ENCODE results near the gene C2CD2.
"Not testable (repeated sequence)": the region's sequence is repeated elsewhere in the genome, so short reads cannot be mapped to it uniquely, and the experiment has no call there.

C2CD2 gene

DNA sequence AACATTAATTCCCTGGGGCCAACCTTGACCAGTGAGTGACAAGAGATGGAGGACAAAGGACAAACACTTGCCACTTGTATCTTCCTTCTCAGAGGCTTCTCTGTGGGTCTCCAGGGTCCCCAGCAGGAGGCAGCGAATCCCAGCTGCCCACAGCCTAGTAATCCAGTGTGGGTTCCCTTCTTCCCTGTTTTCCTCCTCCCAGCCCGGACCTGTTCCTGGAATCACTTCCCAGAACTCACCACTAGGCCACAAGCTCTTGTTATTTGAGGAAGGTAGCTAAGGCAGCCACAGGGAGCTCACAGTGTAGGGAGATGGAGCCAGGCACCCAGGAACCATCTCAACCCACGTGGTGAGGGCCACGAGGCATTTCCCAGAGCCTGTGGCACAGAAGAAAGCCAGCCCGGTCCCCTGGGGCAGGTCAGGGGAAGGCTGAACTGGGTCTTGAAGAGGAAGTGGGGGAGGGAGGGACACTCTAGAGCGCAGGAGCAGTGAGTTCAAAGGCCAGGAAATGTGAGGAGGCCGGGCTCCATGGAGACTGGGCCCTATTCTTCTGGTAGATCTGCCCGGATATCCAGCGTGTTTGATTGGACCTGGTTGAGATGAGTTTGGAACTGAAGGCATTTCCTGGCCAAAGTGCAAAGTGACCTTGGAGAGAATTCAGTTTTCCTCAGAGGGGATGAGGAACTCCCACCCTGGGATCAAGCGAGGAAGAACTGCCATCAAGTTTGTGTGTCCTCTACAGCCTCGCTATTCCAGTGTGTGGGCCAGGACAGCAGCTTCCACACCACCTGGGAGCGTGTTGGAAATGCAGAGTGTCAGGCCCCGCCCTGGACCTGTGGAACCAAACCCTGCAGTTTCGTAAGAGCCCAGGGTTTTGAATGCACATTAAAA is 20.3 kb upstream of the C2CD2 start:
- no peak for DNase-seq

DNA sequence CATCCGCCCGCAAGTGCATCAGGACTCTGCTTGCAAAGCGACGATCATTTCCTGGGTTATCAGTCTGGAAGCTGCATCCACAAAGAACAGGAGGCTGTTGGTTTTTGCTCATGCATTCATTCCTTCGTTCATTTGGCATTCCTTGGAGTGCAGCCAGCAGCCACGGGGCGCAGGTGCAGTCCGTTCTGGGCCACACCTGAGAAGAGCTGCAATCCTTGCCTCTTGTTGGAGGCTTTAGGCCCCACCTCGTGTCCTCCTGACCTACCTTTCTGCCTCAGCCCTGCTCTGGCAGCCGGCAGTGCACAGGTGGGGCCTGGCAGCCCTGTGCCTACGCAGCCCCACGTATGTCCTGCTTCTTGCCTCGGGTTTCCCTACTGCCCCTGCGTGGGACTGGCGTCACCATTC is 19.6 kb upstream of the C2CD2 start:
- DNase-seq = peak; percentile 9

DNA sequence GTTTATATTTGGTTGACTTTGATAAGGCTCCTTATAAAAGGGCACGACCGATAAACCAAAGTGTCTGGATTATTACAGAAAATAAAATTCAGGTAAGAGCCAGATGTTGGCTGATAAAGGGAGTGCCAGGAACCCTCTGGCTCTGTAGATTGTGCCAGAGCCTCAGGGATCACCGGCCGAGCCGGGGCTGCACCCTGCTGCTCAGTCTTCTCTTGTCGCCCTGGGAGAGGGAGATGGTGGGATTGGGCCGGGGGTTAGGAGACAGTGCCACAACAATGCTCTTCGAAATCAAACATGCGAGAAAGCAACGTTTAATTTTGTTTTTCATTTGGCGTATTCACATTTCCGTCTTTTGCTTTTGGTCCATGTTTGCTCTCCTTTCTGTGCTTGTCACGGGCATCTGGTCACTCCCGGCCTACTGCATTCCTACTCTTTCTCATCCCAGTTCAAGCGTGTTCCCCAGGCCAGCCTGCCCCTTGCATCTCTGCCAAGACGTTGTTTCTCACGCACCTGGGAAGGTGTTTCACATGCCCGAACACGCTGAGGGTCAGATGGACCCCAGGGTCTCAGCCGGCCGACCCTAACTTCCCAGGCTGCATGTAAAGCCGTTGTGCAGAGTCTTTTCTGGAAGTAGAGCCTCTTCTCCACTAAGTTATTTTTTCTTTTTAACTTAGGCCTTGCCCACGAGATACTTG is 18.8 kb upstream of the C2CD2 start:
- no peak for DNase-seq

DNA sequence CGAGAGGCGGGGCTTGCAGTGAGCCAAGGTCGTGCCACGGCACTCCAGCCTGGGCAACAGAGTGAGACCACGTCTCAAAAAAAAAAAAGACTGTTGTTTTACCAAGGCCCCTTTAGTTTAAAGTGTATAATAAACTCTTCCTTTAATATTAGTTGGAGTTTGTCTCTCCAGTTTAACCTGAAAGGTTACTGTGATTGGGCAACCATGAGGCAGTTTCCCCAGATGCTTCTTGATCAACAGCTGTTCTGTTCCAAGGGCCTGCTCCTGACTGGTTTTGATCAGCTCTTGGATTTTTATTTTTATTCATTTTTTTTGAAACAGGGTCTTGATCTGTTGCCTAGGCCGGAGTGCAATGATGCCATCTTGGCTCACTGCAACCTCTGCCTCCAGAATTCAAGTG is 18.1 kb upstream of the C2CD2 start:
- no peak for DNase-seq

DNA sequence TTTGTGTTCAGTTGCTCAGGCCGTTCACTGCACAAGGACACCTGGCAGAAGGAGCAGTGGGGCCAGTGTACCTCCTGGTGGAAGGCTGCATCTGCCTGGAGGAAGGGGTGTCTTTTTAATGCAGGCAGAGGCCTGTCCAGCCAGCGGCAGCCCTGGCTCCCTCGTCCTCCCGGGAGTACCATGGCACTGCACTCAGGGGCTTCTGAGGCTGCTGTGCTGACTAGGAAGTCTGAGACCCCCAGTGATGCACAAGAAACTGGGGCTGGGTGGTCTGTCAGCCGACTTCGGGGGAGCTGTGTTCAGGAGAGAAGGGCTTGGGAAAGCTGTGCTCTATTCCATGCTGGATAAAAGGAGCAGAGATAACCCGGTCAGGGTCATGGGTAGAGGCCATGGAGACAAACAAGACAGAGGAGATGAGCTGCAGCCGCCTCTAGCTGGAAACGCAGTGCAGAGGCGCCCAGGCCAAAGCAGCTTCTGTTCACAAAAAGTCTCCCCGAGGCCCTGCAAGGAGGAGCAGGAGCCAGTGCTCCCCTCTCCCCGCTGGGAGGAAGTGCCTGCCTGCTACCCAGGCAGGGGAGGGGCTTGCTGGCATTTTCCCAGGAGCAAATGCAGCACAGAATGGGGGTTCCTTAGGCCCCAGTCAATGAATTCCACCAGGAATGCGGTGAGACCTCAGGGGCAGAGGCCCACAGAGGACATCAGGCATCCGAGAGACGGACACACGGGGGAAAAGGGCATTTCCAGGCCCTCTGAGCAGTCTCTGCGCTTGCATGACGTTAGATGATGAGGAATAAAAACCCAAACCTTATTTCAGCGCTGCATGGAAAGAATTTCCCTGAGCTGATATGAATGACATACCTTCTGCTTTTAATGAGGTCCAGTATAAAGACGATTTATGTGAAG is 17.2 kb upstream of the C2CD2 start:
- no peak for DNase-seq

DNA sequence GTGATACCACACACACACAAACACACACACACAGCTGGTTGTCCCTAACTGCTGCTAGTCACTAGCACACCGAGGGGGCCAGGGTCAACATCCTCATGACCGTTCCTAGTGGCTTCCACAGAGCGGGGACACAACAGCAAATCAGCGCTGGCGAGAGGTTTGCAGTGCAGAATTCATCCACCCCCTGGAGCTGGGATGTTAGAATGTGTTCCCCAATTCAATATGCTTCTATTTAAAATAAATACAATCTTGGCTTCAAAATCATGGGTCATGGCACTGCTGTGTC is 16.2 kb upstream of the C2CD2 start:
- no peak for DNase-seq

DNA sequence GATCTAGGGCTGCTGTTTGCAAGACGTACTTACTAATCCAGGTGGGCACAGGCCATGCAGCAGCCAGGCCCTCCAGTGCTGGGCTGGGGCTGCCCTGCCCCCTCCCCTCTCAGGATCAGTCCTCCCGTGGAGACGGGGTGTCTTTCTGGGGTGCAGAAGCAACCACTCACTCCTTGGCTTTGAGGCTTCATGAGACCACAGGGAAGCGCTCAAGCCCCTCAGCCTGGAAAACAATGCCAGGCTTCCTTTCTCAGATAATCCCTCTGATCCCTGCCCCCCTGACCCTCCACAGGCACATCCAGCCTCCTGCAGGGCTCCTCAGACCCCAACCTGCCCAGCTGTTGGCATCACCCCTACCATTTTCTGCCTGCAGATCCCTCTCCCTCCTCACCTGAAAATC is 13.9 kb upstream of the C2CD2 start:
- DNase-seq = no peak

DNA sequence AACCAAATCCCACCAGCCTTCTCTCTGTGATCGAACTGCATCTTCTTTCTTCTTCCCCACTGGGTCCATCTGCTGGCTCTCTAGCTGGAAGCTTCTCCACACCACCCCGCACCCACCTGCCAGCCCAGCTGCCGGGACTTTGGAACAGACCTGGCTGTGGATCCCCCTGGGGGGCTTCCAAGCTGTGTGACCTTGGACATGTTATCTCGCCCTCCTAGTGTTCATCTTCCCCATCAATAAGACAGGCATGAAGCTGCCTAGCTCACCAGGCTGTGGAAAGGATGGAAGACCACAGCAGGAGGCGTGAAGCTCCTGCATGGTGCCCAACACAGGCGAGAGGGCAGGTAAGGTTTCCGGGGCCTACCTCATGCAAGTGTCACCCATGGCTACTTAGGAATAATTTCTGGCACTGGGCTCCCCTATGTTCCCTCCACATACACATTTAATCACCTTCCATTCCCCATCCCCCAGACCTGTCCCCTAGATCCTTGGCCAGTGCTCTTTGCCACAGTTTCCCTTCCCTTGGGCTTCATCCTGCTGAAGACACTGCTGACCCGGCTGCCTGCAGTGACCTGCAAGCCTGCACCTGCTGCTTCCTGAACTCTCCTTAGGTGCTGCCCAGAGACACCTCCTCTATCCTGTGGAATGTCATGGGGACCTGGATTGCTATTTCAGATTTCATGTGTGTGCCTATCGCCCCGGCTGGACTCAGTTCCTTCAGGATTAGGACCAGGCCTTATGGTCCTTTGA is 13.2 kb upstream of the C2CD2 start:
- DNase-seq = no peak

DNA sequence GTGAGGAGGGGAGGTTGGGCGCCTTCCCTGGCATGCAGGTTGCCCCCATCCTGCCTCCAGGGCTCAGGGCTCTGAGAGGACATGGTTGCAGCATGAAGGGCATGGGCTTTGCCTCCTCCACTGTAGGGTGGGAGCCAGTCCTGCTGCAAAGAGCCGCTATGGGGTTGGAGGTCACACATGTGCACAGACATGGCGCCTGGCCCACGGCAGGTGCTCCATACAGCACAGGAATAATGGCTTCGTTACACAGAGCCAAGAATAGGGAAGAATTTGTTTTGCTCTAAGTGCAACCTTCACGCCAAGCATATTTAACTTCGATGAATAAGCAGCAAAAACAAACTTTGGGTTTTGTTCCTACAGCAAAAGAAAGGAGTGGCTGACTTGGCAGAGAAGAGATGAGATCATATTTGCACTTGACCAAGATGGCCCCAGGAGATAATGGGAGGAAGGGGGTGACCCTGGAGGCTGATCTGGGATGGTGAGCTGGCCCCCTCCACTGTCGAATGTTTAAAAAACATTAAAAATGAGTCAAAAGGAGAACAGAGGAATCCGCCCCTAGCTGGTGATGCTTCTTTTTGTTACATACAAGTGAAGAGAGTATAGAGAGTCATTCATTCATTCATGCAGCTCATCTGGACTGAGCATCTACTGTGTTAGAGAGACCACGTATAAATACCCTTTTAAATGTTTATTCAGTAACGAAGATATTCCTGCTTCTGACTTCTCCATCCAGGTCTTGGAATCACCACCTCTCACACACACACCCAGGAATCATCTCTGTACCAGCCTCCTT is 12.4 kb upstream of the C2CD2 start:
- no peak for DNase-seq

DNA sequence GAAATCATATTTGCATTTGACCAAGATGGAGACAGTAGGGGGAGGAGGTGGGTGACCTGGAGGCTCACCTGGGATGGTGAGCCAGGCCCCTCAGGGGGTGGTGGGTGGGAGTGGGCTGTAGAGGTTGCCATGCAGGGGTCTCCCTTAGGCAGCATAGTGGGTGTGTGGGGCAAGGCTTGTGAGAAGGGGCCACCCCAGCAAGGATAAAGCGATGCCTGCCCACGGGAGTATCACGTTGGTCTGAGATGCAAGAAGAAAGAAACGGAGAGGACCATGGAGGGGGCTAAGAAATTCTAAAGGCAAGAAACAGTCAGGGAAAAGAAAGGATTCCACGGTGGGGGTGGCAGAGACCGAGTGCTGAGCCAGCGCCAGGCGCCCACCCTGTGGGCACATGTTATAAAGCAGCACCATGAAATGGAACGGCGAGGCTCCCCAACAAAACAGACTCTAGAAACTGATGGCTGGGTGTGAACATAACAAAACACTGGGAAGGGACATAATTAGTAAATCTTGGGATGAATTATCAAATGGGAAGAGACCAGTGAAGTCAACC is 11.7 kb upstream of the C2CD2 start:
- no peak for DNase-seq

DNA sequence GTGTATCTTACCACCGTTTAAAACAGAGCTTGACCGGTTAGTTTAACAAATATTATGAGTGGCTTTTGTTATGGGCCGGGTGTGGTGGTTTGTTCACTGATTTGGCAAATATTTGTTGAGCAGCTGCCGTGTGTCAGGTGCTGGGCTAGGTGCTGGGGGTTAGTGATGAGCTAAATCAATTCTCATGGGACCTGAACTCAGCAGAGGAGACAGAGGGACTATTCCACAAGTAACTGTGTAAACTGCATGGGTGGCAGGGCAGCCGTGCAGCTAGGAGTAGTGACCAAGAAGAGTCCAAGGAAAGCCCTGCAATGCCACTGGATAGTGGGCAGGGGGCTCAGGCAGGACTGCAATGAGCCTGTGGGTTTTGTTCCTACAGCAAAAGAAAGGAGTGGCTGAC is 11.2 kb upstream of the C2CD2 start:
- DNase-seq = no peak

DNA sequence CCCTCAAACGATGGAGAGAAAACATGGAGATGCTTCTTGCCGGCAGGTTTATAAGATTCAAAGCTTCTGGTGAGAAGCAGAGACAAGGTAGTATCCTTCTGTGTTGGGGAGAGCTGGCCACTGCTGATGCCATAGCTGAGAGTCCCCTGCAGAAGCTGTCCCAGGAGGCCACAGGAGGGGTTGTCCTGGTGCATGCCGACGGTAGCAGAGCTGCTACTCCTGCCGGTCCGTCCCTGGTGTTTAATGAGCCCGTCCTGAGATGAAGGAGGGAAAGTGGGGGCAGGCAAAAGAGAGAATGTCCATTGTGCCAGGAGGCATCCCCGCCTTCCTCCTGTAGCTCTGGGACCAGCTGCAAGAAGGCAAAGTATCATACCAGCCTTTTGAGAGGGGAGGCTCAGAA is 10.4 kb upstream of the C2CD2 start:
- no peak for DNase-seq

DNA sequence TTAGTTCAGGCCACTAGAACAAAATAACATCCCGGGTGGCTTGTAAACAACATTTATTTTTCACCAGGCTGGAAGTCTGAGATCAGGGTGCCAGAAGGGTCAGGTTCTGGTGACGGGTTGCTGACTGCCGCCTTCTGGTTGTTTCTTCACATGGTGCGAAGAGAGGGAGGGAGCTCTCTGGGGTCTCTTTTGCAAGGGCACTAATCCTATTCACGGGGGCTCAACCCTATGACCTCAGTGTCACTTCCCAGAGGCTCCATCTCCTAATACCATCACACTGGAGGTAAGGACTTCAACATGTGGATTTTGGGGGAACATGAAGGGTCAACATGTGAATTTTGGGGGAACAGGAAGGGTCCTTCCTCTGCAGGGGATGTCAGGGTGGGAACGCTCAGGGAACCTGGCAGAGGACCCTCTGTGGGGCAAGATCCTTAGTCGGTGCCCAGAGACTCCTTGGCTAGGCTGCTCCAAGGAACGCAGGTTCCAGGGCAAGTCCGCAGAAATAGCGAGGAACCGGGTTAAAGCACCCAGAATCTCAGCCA is 8.7 kb upstream of the C2CD2 start:
- DNase-seq = no peak

DNA sequence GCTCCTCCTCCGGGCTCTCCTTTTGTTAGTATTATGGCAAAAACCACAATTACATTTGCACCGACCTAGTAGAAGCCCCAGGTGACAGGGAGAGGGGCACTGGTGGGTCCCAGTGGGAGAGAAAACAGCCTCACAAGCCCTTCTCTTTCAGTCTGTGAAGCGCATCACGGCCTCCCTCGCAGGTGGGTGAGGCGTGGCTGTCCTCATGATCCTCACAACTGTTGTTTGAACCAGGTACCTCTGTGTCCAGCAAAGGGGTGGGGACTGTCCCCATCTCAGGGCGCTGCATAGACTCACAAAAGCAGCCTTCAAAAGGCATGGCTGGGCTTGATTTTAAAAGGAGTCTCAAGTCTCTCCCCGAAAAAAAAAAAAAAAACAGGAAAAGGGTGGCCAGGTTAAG is 7.9 kb upstream of the C2CD2 start:
- no peak for DNase-seq

DNA sequence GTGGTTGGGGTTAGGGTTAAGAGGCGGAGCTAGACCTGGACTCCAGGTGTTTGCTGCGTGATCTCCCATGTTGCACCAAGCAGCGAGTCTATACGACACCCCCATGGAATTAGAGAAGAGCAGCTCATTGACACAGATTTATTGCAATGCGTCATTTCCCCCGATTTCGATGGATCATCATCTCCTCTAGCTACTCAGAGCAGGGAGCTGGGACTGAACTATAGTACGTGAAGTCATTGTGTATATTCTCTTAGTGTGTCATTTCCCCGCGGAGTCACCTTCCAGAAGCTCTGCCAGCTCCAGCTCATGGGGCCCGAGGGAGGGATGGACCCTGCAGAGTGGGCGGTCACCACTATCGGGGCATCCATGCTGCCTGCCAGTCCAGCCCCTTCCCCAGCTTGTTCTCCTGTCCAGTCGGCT is 7.5 kb upstream of the C2CD2 start:
- DNase-seq = no peak

DNA sequence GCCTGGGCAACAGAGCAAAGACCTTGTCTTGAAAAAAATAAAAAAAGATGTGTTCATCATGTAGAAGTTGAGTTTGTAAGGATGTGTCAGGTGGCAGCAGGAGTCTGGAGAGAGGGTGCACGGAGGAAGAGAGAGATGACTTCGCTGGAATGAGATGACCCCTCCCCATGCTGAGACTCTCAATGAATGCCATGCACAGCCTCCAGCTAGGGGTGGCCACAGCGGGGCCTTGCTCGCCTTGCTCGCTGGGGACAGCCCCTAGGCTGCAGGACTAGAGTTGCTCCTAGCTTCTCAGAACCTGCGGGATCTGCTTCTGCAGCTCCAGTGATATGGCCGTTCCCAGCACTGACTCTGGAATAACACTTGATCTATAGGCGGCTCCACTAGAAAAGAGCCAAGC is 6.6 kb upstream of the C2CD2 start:
- DNase-seq = no peak

DNA sequence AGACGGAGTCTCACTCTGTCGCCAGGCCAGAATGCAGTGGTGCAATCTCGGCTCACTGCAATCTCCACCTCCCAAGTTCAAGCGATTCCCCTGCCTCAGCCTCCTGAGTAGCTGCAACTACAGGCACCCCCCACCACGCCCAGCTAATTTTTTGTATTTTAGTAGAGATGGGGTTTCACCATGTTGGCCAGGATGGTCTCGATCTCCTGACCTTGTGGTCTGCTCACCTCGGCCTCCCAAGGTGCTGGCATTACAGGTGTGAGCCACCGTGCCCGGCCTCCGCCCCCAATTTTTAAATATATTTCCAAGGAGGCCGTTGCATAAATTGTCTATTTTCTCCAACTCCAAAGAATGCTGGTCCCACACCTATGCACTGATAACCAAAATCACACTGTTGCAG is 5.9 kb upstream of the C2CD2 start:
- DNase-seq = not testable (repeated sequence)

DNA sequence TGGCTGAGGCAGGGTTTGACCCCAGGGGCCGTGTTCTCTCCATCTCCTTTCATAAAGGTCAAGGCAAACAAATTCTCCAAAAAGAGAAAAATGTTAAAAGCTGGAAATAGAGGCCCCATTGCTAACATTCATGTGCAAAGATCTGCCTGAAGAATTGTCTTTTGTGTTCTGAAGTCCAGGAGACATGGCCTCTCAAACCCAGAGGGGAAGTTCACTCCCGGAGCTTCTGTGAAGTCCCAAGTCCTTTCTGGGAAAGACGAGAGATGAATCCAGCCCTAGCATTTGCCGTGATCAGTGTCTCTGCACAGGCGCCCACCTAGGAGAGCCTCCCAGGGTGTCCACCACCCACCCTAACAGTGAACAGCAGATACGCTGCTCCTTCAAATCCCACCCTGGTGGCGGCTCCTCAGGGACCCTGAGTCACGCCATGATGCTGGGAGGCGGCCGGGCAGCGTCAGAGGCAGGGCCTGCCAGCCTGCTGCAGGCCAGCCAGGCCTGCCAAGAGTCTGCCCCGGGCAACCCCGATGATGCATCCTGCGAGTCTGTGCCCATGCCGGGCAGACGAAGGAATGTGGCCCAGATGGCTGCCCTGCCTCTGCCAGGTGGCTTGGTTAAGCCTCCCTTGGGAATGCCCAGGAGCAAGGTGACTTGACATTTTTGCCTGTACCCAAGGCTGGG is 5.2 kb upstream of the C2CD2 start:
- no peak for DNase-seq

DNA sequence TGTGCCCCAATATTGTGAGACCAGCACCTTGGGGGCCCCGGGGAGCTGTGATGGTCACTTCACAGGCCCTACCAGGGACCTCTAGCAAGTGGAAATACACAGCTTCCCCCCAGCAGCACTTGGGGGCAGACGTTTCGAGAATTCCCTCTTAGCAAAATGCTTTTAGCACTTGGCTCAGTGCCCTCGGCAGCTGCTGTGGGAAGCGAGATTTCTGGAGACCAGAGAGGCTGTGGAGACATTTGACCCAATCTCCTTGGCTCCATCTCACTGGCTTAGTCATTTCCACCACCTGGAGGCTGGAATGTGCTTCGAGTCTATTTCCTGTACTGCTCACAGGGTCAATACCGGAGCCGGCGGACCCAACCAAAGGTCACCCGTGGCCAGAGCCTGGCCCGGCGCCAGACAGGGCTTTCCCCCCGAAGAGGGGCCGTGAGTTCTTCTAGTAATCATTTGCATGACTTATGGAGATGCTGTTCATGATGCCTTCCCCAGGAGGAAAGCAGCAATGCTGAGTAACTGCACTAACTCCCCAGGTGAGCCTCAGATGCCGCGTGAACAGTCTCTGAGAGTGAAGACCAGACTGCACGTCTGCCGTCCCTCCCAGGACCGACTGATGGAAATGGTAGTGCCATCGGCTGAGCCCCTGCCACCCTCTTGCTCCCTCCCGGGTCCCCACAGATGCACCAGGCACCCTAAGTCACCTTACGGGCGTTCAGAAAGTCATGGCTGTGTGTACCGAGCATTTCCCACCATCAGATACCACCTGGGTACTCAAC is 4.4 kb upstream of the C2CD2 start:
- peak; percentile 86 for DNase-seq
